Heart left ventricle (tissue), 16 donors: ENCODE results near the gene KLHL2. TPM values are rescaled to one million over a fixed set of nuclear protein-coding genes. Genes with fewer than 3 reads are reported as not detected.
"Not testable (repeated sequence)": the region's sequence is repeated elsewhere in the genome, so short reads cannot be mapped to it uniquely, and the experiment has no call there.

Source experiments
- ATAC-seq, 4 donors: fragments of 200-7000 bp; cut with Tn5 transposase; one replicate each; pipeline ENCODE4 v1.9.1; 2020 to 2022; ENCODE audit warnings: moderate library complexity in 4 of 4, mild to moderate bottlenecking in 3 of 4, moderate number of reproducible peaks in 1 of 4
- DNase-seq, 5 donors: peaks; one replicate each; pipeline ENCODE4 v3.0.0-alpha.2; 2020
- H3K27ac ChIP-seq, 12 donors: fragments of 200-600 bp; sonication (generic) in 4 of 12; one replicate each; pipeline versions ENCODE4 v1.5.0 to v1.8.0; 2016 to 2022; ENCODE audit warnings: mild to moderate bottlenecking in 2 of 12
- H3K27me3 ChIP-seq, 9 donors: fragments of 200-600 bp; sonication (generic) in 2 of 9; one replicate each; pipeline versions ENCODE4 v1.5.1 to v1.8.0; 2016 to 2022; ENCODE audit warnings: mild to moderate bottlenecking in 3 of 9
- H3K36me3 ChIP-seq, 9 donors: fragments of 200-600 bp; sonication (generic) in 2 of 9; one replicate each; pipeline versions ENCODE4 v1.5.0 to v1.8.0; 2018 to 2022; ENCODE audit warnings: mild to moderate bottlenecking in 2 of 9
- H3K4me1 ChIP-seq, 12 donors: fragments of 200-600 bp; sonication (generic) in 4 of 12; one replicate each; pipeline versions ENCODE4 v1.5.0 to v1.8.0; 2016 to 2022; ENCODE audit warnings: mild to moderate bottlenecking in 3 of 12
- H3K4me3 ChIP-seq, 12 donors: fragments of 200-600 bp; sonication (generic) in 4 of 12; one replicate each; pipeline versions ENCODE4 v1.5.0 to v1.8.0; 2017 to 2022; ENCODE audit warnings: mild to moderate bottlenecking in 9 of 12, moderate library complexity in 4 of 12
- H3K9me3 ChIP-seq, 12 donors: fragments of 200-600 bp; sonication (generic) in 4 of 12; one replicate each; pipeline versions ENCODE4 v1.5.0 to v1.8.0; 2016 to 2022; ENCODE audit warnings: mild to moderate bottlenecking in 1 of 12
- POLR2A ChIP-seq, 2 donors: fragments of 450-650 bp; IDR thresholded peaks; one replicate each; pipeline ENCODE4 v1.6.1; 2017; ENCODE audit warnings: antibody characterized with exemption in 2 of 2, mild to moderate bottlenecking in 2 of 2, moderate library complexity in 2 of 2
- WGBS, 4 donors: extraction: QIAGEN DNeasy Blood & Tissue Kit in 2 of 4; methylation state at CpG; one replicate each; pipeline versions ENCODE4 v1.1.5 to v1.1.7; 2013 to 2018; 5-methylcytosine and 5-hydroxymethylcytosine counted together
- intact Hi-C, 10 donors: fragments of 100-400 bp; cut with DNase I; formaldehyde crosslinking; loops; one replicate each; pipeline versions ENCODE4 v1.11.1 to v1.14.2; 2022
- polyA plus RNA-seq, 2 donors: library from polyadenylated mRNA; stranded (reverse); fragments of 200-250 nt; gene quantifications; one replicate each; pipeline ENCODE4 v1.2.3, GENCODE V29; 2013
- total RNA-seq, 9 donors: library from RNA; depleted of rRNA in 2 of 9; stranded (reverse); fragments of >200 nt in 2 of 9; fragmentation: NEBNext Ultra II Directional in 3 of 9; extraction: Animal tissue kit (Norgen Biotek cat#: 25700) in 3 of 9; gene quantifications; one replicate each; pipeline versions ENCODE4 v1.1.0 to v1.2.4, GENCODE V29; 2016 to 2023
- TF ChIP-seq, protein P1 (sequence below), 12 donors: fragments of 200-600 bp; sonication (generic) in 4 of 12; IDR thresholded peaks; one replicate each; pipeline versions ENCODE4 v1.5.0 to v1.8.0; 2018 to 2022; ENCODE audit warnings: antibody characterized with exemption in 12 of 12, mild to moderate bottlenecking in 5 of 12
- donor health status: ischemic (EF 13 %, LVEDD 7.1; RV severe dilation, severe dysfunction).
- donor health status: healthy with polysubstance abuse.
- donor health status: DM: no; HTN: yes; CAD: no.
- donor health status: DM: no; HTN: no; CAD: no.
- donor health status: ischemic (EF 25% LVEDD 6.9; RV normal size, moderate dysfunction).
- donor health status: ischemic (EF 25% LVEDD 5.7; RV mildly dilated, moderate dysfunction).
- donor health status: healthy.
- donor health status: DM: yes; HTN: yes; CAD: no.
- donor health status: ischemic (EF 35%, LVEDD 5.7; RV mildly dilated, moderate dysfunction).
- donor health status: nonischemic (EF 11% LVEDD 7.7; RV severe dilation, severe dysfunction).
- donor health status: DM: yes; HTN: yes; CAD: no.
- donor health status: PGD.
- donor health status: ischemic (EF 29% LVEDD 5.4; RV normal size, mild dysfunction).
- donor health status: nonischemic (EF 23%, LVEDD 6.1; RV moderate dilation, normal function).

The KLHL2 gene
- total and polyA plus RNA-seq, 11 donors, result 4.0 to 18.6 (median 10.8) TPM

DNA sequence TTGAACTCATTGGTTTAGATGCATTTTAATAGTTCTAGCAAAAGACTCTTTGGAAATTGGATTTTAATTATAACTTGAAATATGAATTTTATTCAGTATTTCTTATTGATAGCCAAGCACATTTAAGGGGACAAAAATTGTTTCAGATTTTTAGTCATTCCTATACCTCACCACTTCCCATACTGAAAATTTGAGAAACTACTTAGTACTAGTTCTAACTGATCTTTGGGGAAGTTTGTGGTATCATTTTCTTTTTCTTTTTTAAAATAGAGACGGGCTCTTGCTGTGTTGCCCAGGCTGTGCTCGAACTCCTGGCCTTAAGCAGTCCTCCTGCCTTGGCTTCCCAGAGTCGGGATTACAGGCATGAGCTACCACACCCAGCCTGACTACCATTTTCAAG is 68.0 kb downstream of the KLHL2 start:
- H3K27ac ChIP-seq, H3K4me3 ChIP-seq, intact Hi-C loops, DNase-seq, H3K9me3 ChIP-seq, H3K27me3 ChIP-seq, ATAC-seq, H3K4me1 ChIP-seq: not testable (repeated sequence)
- 89 to 96% (median 93%) methylated on average over 3 of the region's 3 CpGs for WGBS, 4 donors
- H3K36me3 ChIP-seq, result peaks cover 0 to 19% (median 2%) of the 10 kb centered on the region in 9 donors

DNA sequence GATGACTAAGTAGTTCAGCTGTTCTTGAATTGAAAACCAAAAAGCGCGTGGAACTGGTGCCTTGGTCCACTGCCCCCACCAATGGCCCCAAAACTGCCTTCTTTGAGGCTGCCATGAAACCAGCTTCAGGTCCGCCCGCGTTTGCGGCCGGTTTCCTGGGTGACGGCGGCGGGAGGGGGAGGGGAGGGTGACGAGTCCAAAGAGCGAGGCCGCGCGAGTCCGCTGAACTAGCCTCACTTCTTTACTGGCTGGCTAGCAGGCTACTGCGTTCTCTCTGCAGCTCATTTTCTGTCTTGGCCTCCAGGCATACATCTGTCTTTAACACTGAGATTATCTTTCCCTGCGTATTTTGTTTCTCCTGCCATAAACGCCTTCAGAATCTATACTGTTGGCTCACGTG is 72.2 kb downstream of the KLHL2 start:
- H3K4me3 ChIP-seq, H3K9me3 ChIP-seq, ATAC-seq, H3K27me3 ChIP-seq, DNase-seq, intact Hi-C loops, H3K4me1 ChIP-seq, H3K27ac ChIP-seq: not testable (repeated sequence)
- WGBS, 4 donors, result 95 to 97% (median 96%) methylated on average over 20 of the region's 20 CpGs
- peaks cover 0 to 16% (median 2%) of the 10 kb centered on the region in 9 donors for H3K36me3 ChIP-seq

DNA sequence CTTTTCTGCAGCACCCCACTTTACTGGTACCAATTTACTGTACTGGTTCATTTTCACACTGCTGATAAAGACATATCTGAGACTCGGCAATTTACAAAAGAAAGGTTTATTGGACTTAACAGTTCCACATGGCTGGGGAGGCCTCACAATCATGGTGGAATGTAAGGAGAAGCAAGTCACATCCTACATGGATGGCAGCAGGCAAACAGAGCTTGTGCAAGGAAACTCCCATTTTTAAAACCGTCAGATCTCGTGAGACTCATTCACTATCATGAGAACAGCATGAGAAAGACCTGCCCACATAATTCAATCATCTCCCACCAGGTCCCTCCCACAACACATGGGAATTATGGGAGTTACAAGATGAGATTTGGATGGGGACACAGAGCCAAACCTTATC is 77.3 kb downstream of the KLHL2 start:
- H3K4me3 ChIP-seq, H3K27me3 ChIP-seq, ATAC-seq, intact Hi-C loops, H3K9me3 ChIP-seq, H3K36me3 ChIP-seq, H3K27ac ChIP-seq, DNase-seq: not testable (repeated sequence)
- 96 to 98% (median 98%) methylated on average over 3 of the region's 3 CpGs for WGBS, 4 donors
- peaks cover 0 to 32% (median 0%) of the 10 kb centered on the region in 12 donors for H3K4me1 ChIP-seq

DNA sequence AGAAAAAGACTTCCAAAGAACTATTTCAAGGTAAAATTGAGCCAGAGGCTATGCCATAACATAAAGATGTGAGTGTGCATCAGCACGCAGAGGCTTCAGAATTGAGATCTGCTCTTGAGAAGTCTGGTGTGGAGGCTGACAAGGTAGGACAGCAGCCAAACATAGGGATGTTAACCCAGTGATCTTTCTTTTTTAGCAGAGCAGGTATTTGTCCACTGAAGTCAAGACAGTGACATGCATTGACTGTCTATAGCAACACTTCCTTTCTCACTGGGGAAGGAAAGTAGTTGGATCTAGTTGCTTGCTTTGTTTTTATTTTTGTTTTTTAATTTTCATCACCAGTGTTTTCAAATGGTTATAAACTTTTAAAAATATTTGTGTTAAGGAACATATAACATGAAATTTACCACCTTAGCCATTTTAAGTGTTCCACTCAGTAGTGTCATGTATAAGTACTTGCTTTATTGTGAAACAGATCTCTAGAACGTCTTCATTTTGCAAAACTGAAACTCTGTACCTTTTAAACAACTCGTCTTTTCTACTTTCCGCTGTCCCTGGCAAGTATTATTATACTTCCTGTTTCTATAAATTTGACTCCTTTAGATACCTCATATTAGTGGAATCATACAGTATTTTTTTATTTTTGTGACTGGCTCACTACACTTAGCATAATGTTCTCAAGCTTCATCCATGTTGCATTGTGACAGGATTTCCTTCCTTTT is 79.4 kb downstream of the KLHL2 start:
- peak overlapping the region in 1 of 12 donors; percentile 28 for H3K27ac ChIP-seq
- H3K9me3 ChIP-seq, intact Hi-C loops, ATAC-seq, H3K4me3 ChIP-seq, H3K27me3 ChIP-seq, H3K36me3 ChIP-seq, DNase-seq: not testable (repeated sequence)
- WGBS, 4 donors, result 74 to 82% (median 75%) methylated on average over 4 of the region's 4 CpGs
- peaks cover 0 to 33% (median 0%) of the 10 kb centered on the region in 12 donors for H3K4me1 ChIP-seq

DNA sequence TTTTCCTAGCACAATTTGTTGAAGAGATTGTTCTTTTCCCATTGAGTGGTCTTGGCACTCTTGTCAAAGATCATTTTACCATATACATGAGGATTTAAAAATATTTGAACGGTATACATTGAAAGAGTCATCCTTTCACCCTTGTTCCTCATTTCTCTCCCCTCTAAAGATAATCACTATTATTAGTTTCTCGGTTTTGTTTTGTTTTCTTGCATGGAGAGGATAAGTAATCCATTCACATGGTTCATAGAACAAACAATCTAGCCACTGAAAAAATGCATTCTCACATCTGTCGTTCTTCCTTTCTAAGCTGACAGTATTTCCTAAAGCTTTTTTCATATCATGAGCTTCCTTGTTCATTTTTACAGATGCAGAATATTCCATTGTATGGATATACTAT is 80.9 kb downstream of the KLHL2 start:
- no peaks in the 10 kb centered on the region for H3K27me3 ChIP-seq
- H3K4me1 ChIP-seq, result peaks cover 0 to 33% (median 0%) of the 10 kb centered on the region in 12 donors
- H3K27ac ChIP-seq, result no peak overlapping the region
- no peaks in the 10 kb centered on the region for H3K36me3 ChIP-seq
- ATAC-seq, result no peak
- 59 to 68% (median 67%) methylated on average over 3 of the region's 3 CpGs for WGBS, 4 donors
- no peaks in the 10 kb centered on the region for H3K9me3 ChIP-seq
- H3K4me3 ChIP-seq, result no peak overlapping the region
- TF ChIP-seq, protein P1, sequence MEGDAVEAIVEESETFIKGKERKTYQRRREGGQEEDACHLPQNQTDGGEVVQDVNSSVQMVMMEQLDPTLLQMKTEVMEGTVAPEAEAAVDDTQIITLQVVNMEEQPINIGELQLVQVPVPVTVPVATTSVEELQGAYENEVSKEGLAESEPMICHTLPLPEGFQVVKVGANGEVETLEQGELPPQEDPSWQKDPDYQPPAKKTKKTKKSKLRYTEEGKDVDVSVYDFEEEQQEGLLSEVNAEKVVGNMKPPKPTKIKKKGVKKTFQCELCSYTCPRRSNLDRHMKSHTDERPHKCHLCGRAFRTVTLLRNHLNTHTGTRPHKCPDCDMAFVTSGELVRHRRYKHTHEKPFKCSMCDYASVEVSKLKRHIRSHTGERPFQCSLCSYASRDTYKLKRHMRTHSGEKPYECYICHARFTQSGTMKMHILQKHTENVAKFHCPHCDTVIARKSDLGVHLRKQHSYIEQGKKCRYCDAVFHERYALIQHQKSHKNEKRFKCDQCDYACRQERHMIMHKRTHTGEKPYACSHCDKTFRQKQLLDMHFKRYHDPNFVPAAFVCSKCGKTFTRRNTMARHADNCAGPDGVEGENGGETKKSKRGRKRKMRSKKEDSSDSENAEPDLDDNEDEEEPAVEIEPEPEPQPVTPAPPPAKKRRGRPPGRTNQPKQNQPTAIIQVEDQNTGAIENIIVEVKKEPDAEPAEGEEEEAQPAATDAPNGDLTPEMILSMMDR (IDR thresholded peaks at IDR 0.05), result no peak
- no peak for TF ChIP-seq POLR2A (IDR thresholded peaks at IDR 0.05)
- DNase-seq, result no peak
- intact Hi-C loops, result no loop called here

DNA sequence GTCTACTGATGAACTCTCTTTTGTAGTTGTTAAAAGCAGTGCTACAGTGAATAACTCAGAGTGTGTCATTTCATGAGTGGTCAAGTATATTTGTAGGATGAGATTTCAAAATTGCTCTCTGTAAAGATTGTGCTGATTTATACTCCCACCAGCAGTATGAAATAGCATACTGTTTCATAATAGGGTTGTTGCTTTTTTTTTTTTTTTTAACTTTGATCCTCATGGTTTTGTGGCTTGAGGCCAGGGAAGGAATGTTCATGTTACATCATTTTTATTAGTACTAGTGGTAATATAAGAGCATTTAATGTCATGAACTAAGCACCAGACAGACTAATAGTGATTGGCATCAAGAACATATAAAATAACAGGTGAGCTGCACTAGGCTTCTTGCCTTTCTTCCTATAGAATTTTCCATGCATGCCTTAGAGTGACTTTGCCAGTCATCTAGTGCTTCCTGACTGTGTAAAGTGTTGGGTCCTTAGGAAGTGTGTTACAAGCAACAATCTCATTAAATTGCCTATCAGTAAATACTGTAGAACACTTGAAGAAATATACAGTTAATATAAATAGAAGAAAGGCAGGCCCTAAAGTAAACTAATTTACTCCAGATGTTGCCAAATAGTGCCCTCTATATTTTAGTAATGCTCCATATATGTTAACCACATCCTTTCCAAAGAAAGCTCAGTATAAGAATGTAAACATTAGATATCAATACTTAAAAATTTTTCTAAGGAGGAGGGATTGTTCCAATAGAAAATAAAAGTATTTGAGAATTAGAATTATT is 81.5 kb downstream of the KLHL2 start:
- ATAC-seq, result peak in 1 of 4 donors; percentile 55
- no peaks in the 10 kb centered on the region for H3K27me3 ChIP-seq

More for the DNA sequence above, 81.5 kb downstream of the KLHL2 start:
- Histone ChIP-seq H3K9me3 (no peaks in the 10 kb centered on the region), H3K27ac (no peak overlapping the region), H3K4me3 (no peak overlapping the region), H3K36me3 (no peaks in the 10 kb centered on the region), H3K4me1 (peaks cover 0 to 35% (median 0%) of the 10 kb centered on the region in 12 donors)
- intact Hi-C loops, result no loop called here
- TF ChIP-seq POLR2A (IDR thresholded peaks at IDR 0.05), result no peak
- TF ChIP-seq, protein P1 (IDR thresholded peaks at IDR 0.05), result no peak
- DNase-seq, result no peak
